Activated CD4-positive, alpha-beta T cell treated with anti-CD3 and anti-CD28 coated beads for 36 hours (primary cell): Measurements from ENCODE around the gene SAMD4A. TPM values are rescaled to one million over a fixed set of nuclear protein-coding genes. Genes with fewer than 3 reads are reported as not detected.
"Not testable (repeated sequence)": the region's sequence is repeated elsewhere in the genome, so short reads cannot be mapped to it uniquely, and the experiment has no call there.

ENCODE experiments used
- ATAC-seq: fragments of 200-7000 bp; cut with Tn5 transposase; one replicate; pipeline ENCODE4 v1.10.0; 2021; ENCODE audit warnings: mild to moderate bottlenecking, moderate library complexity
- CTCF ChIA-PET: fragments of 350-600 bp; sonication (Branson Sonifier 250); formaldehyde crosslinking; loops from one replicate; lab custom pipeline; 2021; ENCODE audit warnings: antibody characterized with exemption; lab: Charles Lee
- POLR2A ChIA-PET: fragments of 350-600 bp; sonication (Branson Sonifier 250); formaldehyde crosslinking; loops from one replicate; lab custom pipeline; 2021; ENCODE audit warnings: antibody characterized with exemption, inconsistent platforms; lab: Charles Lee
- DNase-seq: peaks from one replicate; pipeline ENCODE4 v3.0.0-alpha.2; 2020
- H3K27ac Mint-ChIP-seq: one replicate; pipeline ENCODE4 v1.8.0; 2021; ENCODE audit warnings: mixed read lengths
- H3K27me3 Mint-ChIP-seq: one replicate; pipeline ENCODE4 v1.8.0; 2021; ENCODE audit warnings: mixed read lengths
- H3K36me3 Mint-ChIP-seq: one replicate; pipeline ENCODE4 v1.8.0; 2021; ENCODE audit warnings: low read depth, mixed read lengths
- H3K4me1 Mint-ChIP-seq: one replicate; pipeline ENCODE4 v1.8.0; 2021; ENCODE audit warnings: mixed read lengths
- H3K4me3 Mint-ChIP-seq: one replicate; pipeline ENCODE4 v1.8.0; 2021; ENCODE audit warnings: mild to moderate bottlenecking, moderate library complexity, mixed read lengths
- H3K9me3 Mint-ChIP-seq: one replicate; pipeline ENCODE4 v1.8.0; 2021; ENCODE audit warnings: low read depth, mixed read lengths
- intact Hi-C, 2 experiments: fragments of 100-400 bp; cut with DNase I in 1 of 2; cut with micrococcal nuclease in 1 of 2; formaldehyde crosslinking; loops; one replicate each; pipeline versions ENCODE4 v1.14.2 to v1.15.1; 2022 to 2024; cut with DNase I, micrococcal nuclease
- total RNA-seq, 2 experiments: library from RNA; stranded (reverse); gene quantifications; one replicate each; pipeline ENCODE4 v1.2.3, GENCODE V29; 2021

Gene SAMD4A
- total RNA-seq, 2 experiments from 2014 or later, result 2.7 to 2.8 TPM

- DNase-seq (peak; percentile 87), ATAC-seq (peak; percentile 96)
- no peaks in the 10 kb centered on the region for H3K27me3 Mint-ChIP-seq
- peaks cover 30% of the 10 kb centered on the region for H3K4me1 Mint-ChIP-seq
- H3K27ac Mint-ChIP-seq, result no peak overlapping the region
- POLR2A ChIA-PET, result no interaction called here
- intact Hi-C loops, result loop anchor here (1.0 to 2.0 kb wide), 4 partner anchors 56 to 151 kb away; partner anchors contain the start of gene SAMD4A (in 1 of the 2)
- peaks cover 4% of the 10 kb centered on the region for H3K36me3 Mint-ChIP-seq
- H3K4me3 Mint-ChIP-seq, result no peak overlapping the region
- no peaks in the 10 kb centered on the region for H3K9me3 Mint-ChIP-seq
- CTCF ChIA-PET, result interaction anchor here (0.8 to 1.0 kb wide), 2 partner anchors 58 to 151 kb away, joined by 3 read pairs; no protein-coding TSS in a partner anchor
These were observed 55.4 kb downstream of the SAMD4A start for GRCh38 chr14:54622192-54622958.

GRCh38 chr14:54623279-54624004, 56.5 kb downstream of the SAMD4A start:
- Mint-ChIP-seq H3K4me3 (no peak overlapping the region), H3K27me3 (no peaks in the 10 kb centered on the region), H3K36me3 (peaks cover 4% of the 10 kb centered on the region), H3K27ac (peak overlapping the region; percentile 6), H3K9me3 (no peaks in the 10 kb centered on the region), H3K4me1 (peaks cover 36% of the 10 kb centered on the region)
- ATAC-seq (no peak), DNase-seq (no peak)
- CTCF ChIA-PET, result interaction anchor here (0.8 kb wide), 1 partner anchor 59 kb away, joined by 3 read pairs; no protein-coding TSS in a partner anchor
- intact Hi-C loops, result loop anchor here (2.0 kb wide), 2 partner anchors 57 to 149 kb away; partner anchors contain the start of gene SAMD4A (in 1 of the 2)
- POLR2A ChIA-PET, result no interaction called here

- H3K27me3 Mint-ChIP-seq, CTCF ChIA-PET, POLR2A ChIA-PET, ATAC-seq, H3K9me3 Mint-ChIP-seq, H3K27ac Mint-ChIP-seq, intact Hi-C loops, DNase-seq, H3K36me3 Mint-ChIP-seq, H3K4me3 Mint-ChIP-seq: not testable (repeated sequence)
- peaks cover 41% of the 10 kb centered on the region for H3K4me1 Mint-ChIP-seq
These were observed 57.1 kb downstream of the SAMD4A start for GRCh38 chr14:54624005-54624358.

- intact Hi-C loops, result loop anchor here (5.0 kb wide), 4 partner anchors 47 to 277 kb away; partner anchors contain the start of genes GCH1 (in 1 of the 2) and SAMD4A (in 1 of the 2)
- POLR2A ChIA-PET, result no interaction called here
These were observed 58.2 kb downstream of the SAMD4A start for GRCh38 chr14:54625112-54625511.

GRCh38 chr14:54627219-54627539, 60.3 kb downstream of the SAMD4A start:
- intact Hi-C loops, result loop anchor here (2.0 to 5.0 kb wide), 6 partner anchors 45 to 275 kb away; partner anchors contain the start of genes CNIH1 (in 1 of the 2), GCH1 (in 1 of the 2) and SAMD4A (in 1 of the 2)
- H3K9me3 Mint-ChIP-seq, result no peaks in the 10 kb centered on the region
- ChIA-PET POLR2A (no interaction called here), CTCF (interaction anchor here (0.5 to 3.9 kb wide), 10 partner anchors 17 to 279 kb away, joined by 3 to 17 read pairs (median 3); no protein-coding TSS in a partner anchor)
- no peaks in the 10 kb centered on the region for H3K27me3 Mint-ChIP-seq
- peak overlapping the region; percentile 59 for H3K4me3 Mint-ChIP-seq
- peaks cover 50% of the 10 kb centered on the region for H3K4me1 Mint-ChIP-seq
- DNase-seq (no peak), ATAC-seq (no peak)
- peak overlapping the region; percentile 96 for H3K27ac Mint-ChIP-seq
- H3K36me3 Mint-ChIP-seq, result peaks cover 4% of the 10 kb centered on the region

More at GRCh38 chr14:54625112-54625511, 58.2 kb downstream of the SAMD4A start:
- H3K27me3 Mint-ChIP-seq, result no peaks in the 10 kb centered on the region
- peaks cover 4% of the 10 kb centered on the region for H3K36me3 Mint-ChIP-seq
- H3K9me3 Mint-ChIP-seq, result no peaks in the 10 kb centered on the region
- DNase-seq (no peak), ATAC-seq (no peak)
- no peak overlapping the region for H3K4me3 Mint-ChIP-seq
- peaks cover 50% of the 10 kb centered on the region for H3K4me1 Mint-ChIP-seq
- CTCF ChIA-PET, result interaction anchor here (0.8 to 3.9 kb wide), 3 partner anchors 13 to 61 kb away, joined by 3 to 12 read pairs (median 8); no protein-coding TSS in a partner anchor
- H3K27ac Mint-ChIP-seq, result no peak overlapping the region

GRCh38 chr14:54627540-54628363, 60.8 kb downstream of the SAMD4A start:
- DNase-seq (peak; percentile 50), ATAC-seq (peak; percentile 74)
- Mint-ChIP-seq H3K4me1 (peaks cover 44% of the 10 kb centered on the region), H3K36me3 (peaks cover 4% of the 10 kb centered on the region), H3K27me3 (no peaks in the 10 kb centered on the region), H3K9me3 (no peaks in the 10 kb centered on the region), H3K27ac (peak overlapping the region; percentile 96), H3K4me3 (peak overlapping the region; percentile 59)
- intact Hi-C loops, result loop anchor here (1.0 to 5.0 kb wide), 7 partner anchors 45 to 275 kb away; partner anchors contain the start of genes CNIH1 (in 1 of the 2), GCH1 (in 1 of the 2) and SAMD4A (in 1 of the 2)
- ChIA-PET POLR2A (no interaction called here), CTCF (interaction anchor here (0.5 to 3.9 kb wide), 10 partner anchors 29 to 1245 kb away, joined by 3 to 17 read pairs (median 3); no protein-coding TSS in a partner anchor)

- H3K4me1 Mint-ChIP-seq, result peaks cover 36% of the 10 kb centered on the region
- peak; percentile 12 for DNase-seq
- H3K36me3 Mint-ChIP-seq, result no peaks in the 10 kb centered on the region
- CTCF ChIA-PET, result no interaction called here
- H3K9me3 Mint-ChIP-seq, result no peaks in the 10 kb centered on the region
- no peak overlapping the region for H3K4me3 Mint-ChIP-seq
- ATAC-seq, result peak; percentile 28
- POLR2A ChIA-PET, result no interaction called here
- intact Hi-C loops, result loop anchor here (5.0 kb wide), 4 partner anchors 43 to 273 kb away; partner anchors contain the start of genes GCH1 (in 1 of the 2) and SAMD4A (in 1 of the 2)
- peak overlapping the region; percentile 52 for H3K27ac Mint-ChIP-seq
- H3K27me3 Mint-ChIP-seq, result no peaks in the 10 kb centered on the region
These were observed 62.3 kb downstream of the SAMD4A start for GRCh38 chr14:54629183-54629582.

- CTCF ChIA-PET, result interaction anchor here (1.1 kb wide), 1 partner anchor 66 kb away, joined by 3 read pairs; no protein-coding TSS in a partner anchor
- POLR2A ChIA-PET, result no interaction called here
- Mint-ChIP-seq H3K4me1 (peaks cover 36% of the 10 kb centered on the region), H3K4me3 (no peak overlapping the region), H3K9me3 (no peaks in the 10 kb centered on the region), H3K36me3 (no peaks in the 10 kb centered on the region), H3K27me3 (no peaks in the 10 kb centered on the region), H3K27ac (peak overlapping the region; percentile 6)
- intact Hi-C loops, result loop anchor here (1.0 to 5.0 kb wide), 5 partner anchors 16 to 273 kb away; partner anchors contain the start of genes GCH1 (in 1 of the 2) and SAMD4A (in 1 of the 2)
- DNase-seq, result no peak
- no peak for ATAC-seq
These were observed 62.9 kb downstream of the SAMD4A start for GRCh38 chr14:54629635-54630360.

- Mint-ChIP-seq H3K36me3 (no peaks in the 10 kb centered on the region), H3K9me3 (no peaks in the 10 kb centered on the region), H3K27me3 (peaks cover 2% of the 10 kb centered on the region), H3K4me3 (no peak overlapping the region), H3K27ac (no peak overlapping the region), H3K4me1 (peaks cover 36% of the 10 kb centered on the region)
- ATAC-seq (no peak), DNase-seq (no peak)
- intact Hi-C loops, result no loop called here
- POLR2A ChIA-PET, result interaction anchor here (0.6 kb wide), 1 partner anchor 384 kb away, joined by 9 read pairs; no protein-coding TSS in a partner anchor
- CTCF ChIA-PET, result interaction anchor here (0.9 to 1.4 kb wide), 4 partner anchors 12 to 143 kb away, joined by 3 to 10 read pairs (median 4); no protein-coding TSS in a partner anchor
These were observed 64.1 kb downstream of the SAMD4A start for GRCh38 chr14:54631016-54631415.

- POLR2A ChIA-PET, result no interaction called here
These were observed 65.5 kb downstream of the SAMD4A start for GRCh38 chr14:54632452-54632851.

More at GRCh38 chr14:54632452-54632851, 65.5 kb downstream of the SAMD4A start:
- Mint-ChIP-seq H3K36me3 (no peaks in the 10 kb centered on the region), H3K4me1 (peaks cover 28% of the 10 kb centered on the region), H3K27me3 (peaks cover 3% of the 10 kb centered on the region), H3K27ac (no peak overlapping the region), H3K9me3 (no peaks in the 10 kb centered on the region), H3K4me3 (no peak overlapping the region)
- ATAC-seq (no peak), DNase-seq (no peak)
- CTCF ChIA-PET, result interaction anchor here (1.0 kb wide), 1 partner anchor 167 kb away, joined by 3 read pairs; no protein-coding TSS in a partner anchor
- intact Hi-C loops, result no loop called here
